Measurements from ENCODE around the gene SULT1C4. TPM values are rescaled to one million over a fixed set of nuclear protein-coding genes. Genes with fewer than 3 reads are reported as not detected.

The SULT1C4 gene
- total RNA-seq, 4 donors from 2014 or later: 0.31 to 2.1 (median 1.2) TPM; not detected in 1

DNA sequence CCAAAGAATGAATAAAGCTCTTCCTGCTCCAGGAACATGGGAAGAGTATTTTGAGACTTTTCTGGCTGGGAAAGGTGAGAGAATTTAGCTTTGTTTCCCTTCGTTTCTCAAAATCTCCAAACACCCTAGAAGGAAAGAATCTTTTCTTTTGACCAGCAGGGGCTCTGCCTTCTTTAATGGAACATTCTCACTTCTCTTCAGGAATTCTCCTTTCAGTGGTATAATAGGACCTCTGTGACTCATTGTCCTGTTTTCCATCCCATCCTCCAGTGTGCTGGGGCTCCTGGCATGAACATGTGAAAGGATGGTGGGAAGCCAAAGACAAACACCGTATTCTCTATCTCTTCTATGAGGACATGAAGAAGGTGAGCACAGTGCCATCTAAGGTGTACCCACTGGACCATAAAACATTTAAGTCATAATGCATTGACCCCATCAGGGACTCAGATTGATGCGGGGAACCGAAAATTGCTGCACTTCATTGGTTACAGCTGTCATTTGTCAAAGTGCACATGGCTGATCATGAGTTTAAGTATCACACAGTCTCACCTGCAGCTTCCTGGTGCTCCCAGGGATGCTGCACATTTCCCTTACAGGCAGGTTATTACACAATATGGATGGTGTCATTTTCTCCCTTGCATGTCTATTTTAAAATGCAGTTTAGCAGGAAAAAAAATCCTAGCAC, 5.5 kb downstream of the SULT1C4 start:
- Histone ChIP-seq H3K27ac (no peak overlapping the region), H3K9me3 (no peaks in the 10 kb centered on the region), H3K36me3 (no peaks in the 10 kb centered on the region), H3K4me1 (no peaks in the 10 kb centered on the region), H3K27me3 (no peaks in the 10 kb centered on the region), H3K4me3 (no peak overlapping the region)
- TF ChIP-seq, protein P1, sequence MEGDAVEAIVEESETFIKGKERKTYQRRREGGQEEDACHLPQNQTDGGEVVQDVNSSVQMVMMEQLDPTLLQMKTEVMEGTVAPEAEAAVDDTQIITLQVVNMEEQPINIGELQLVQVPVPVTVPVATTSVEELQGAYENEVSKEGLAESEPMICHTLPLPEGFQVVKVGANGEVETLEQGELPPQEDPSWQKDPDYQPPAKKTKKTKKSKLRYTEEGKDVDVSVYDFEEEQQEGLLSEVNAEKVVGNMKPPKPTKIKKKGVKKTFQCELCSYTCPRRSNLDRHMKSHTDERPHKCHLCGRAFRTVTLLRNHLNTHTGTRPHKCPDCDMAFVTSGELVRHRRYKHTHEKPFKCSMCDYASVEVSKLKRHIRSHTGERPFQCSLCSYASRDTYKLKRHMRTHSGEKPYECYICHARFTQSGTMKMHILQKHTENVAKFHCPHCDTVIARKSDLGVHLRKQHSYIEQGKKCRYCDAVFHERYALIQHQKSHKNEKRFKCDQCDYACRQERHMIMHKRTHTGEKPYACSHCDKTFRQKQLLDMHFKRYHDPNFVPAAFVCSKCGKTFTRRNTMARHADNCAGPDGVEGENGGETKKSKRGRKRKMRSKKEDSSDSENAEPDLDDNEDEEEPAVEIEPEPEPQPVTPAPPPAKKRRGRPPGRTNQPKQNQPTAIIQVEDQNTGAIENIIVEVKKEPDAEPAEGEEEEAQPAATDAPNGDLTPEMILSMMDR (IDR thresholded peaks at IDR 0.05): no peak
- TF ChIP-seq POLR2A (IDR thresholded peaks at IDR 0.05): no peak
- intact Hi-C loops (cut with DNase I): no loop called here
- no peak for DNase-seq
- 89 to 90% methylated on average over 4 of the region's 4 CpGs for WGBS, 2 donors

DNA sequence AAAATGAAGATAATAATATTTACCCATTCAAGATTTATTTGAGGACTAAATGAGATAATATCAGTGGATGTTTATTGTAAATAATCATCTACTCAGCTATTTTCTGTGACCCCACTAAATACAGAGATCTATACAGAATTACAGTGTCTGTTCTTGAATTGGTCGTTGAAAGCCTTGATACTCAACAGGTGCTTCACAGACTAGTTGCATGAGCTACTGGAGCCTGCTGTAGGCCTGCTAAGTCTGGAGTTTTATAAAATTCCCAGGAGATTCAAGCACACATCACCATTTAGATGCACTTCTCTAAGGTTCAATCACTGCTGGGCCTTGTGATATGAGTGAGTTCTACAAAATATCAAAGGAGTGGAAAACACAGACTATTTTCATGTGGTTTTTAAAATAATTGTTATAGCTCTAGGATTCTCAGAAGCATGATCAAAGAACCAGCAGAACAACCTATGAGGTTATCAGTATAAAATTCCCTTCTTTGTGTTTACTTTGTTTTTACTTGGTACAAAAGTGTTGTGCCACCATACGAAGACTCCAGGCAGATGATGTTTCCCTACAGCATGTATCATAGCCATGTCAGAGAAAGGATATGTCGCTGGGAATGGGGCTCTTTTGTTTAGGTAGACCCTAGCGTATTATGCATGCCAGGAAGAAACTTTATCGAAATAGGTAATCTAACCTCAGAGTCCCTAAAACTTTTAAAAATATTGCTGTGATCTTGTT, 7.1 kb downstream of the SULT1C4 start:
- no peak for DNase-seq
- no peaks in the 10 kb centered on the region for H3K4me1 ChIP-seq
- H3K36me3 ChIP-seq: no peaks in the 10 kb centered on the region
- H3K27me3 ChIP-seq: no peaks in the 10 kb centered on the region
- TF ChIP-seq POLR2A (IDR thresholded peaks at IDR 0.05): no peak
- TF ChIP-seq, protein P1 (IDR thresholded peaks at IDR 0.05): no peak
- intact Hi-C loops (cut with DNase I): no loop called here
- 85% methylated on average over 5 of the region's 5 CpGs for WGBS, 2 donors
- no peak overlapping the region for H3K27ac ChIP-seq
- H3K4me3 ChIP-seq: no peak overlapping the region
- no peaks in the 10 kb centered on the region for H3K9me3 ChIP-seq

DNA sequence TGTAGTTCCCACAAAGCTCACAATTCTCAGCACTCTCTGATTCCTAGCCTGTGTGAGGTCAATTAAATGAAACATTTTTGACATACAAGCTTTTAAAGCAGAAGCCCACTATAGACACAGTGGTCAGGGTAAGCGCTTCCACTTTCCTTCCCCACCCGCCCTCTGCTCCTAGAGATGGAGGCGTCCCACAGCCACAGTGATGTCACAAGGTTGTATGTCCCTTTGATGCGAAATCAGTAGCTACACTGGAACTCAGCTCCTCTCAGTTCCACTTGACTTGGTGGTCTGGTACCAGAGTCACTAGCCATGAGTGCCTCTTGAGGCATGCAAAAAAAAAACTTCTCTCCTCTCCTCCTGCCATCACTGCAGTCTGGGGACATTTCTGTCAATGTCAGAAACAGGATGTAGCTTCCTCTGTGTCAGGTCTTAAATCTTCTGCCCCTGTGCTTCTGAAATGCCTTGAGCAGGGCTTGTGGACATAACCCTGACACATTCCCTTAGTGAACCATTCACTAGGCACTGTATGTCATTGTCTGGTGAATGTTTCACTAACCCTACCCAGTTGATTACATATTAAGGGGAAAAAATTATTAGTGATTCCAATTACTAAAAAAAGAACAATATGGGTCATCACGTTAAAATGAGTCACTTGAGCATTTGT, 7.8 kb downstream of the SULT1C4 start:
- intact Hi-C loops (cut with DNase I): no loop called here

DNA sequence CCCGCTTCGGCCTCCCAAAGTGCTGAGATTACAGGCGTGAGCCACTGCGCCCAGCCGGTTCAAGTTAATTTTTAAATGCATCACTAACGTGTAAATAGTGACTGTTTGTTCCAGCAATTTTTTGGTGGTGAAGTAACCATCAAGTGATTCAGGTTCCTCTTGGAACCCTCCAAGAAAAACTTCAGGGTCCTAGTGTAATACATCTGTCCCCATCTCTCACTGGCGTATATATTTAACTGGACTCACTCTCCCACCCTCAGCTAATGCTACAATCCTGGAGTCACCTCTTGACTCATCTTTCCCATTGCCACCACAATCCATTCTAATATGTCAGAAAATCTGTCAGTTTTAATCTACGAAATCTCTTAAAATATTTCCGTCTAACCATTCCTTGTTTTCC, 10.3 kb downstream of the SULT1C4 start:
- peaks cover 0 to 8% (median 0%) of the 10 kb centered on the region in 3 donors for H3K9me3 ChIP-seq
- no peaks in the 10 kb centered on the region for H3K4me1 ChIP-seq
- no peaks in the 10 kb centered on the region for H3K27me3 ChIP-seq
- 84 to 94% methylated on average over 7 to 9 of the region's 9 CpGs for WGBS, 2 donors
- no peak for DNase-seq
- H3K27ac ChIP-seq: no peak overlapping the region
- no peak overlapping the region for H3K4me3 ChIP-seq
- H3K36me3 ChIP-seq: no peaks in the 10 kb centered on the region
- intact Hi-C loops (cut with DNase I): no loop called here
- no peak for TF ChIP-seq POLR2A (IDR thresholded peaks at IDR 0.05)
- TF ChIP-seq, protein P1 (IDR thresholded peaks at IDR 0.05): no peak

More for the DNA sequence above, 7.8 kb downstream of the SULT1C4 start:
- H3K9me3 ChIP-seq: no peaks in the 10 kb centered on the region
- no peak overlapping the region for H3K4me3 ChIP-seq
- no peak for DNase-seq
- H3K36me3 ChIP-seq: no peaks in the 10 kb centered on the region
- TF ChIP-seq, protein P1 (IDR thresholded peaks at IDR 0.05): no peak
- no peak for TF ChIP-seq POLR2A (IDR thresholded peaks at IDR 0.05)
- no peaks in the 10 kb centered on the region for H3K27me3 ChIP-seq
- H3K27ac ChIP-seq: no peak overlapping the region
- no peaks in the 10 kb centered on the region for H3K4me1 ChIP-seq
- 63 to 84% methylated on average over 5 of the region's 5 CpGs for WGBS, 2 donors

DNA sequence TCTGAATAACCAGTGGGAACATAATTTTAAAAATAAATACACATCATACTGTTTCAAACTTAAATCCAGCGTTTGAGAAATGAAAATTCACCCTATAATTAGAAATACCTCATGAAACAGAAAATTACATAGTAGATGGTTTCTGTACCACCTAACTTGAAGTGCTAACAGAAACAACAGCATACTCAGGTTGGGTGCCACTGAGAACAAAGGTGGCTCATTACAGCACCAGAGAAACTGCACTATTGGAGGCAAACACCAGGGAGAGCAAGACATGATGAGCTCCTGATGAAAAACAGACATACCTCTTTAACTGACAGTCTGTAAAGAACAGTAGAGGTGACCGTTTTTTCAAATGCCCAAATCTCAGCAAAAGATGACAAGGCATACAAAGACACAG, 12.6 kb downstream of the SULT1C4 start:
- no peak overlapping the region for H3K27ac ChIP-seq

More for the DNA sequence above, 12.6 kb downstream of the SULT1C4 start:
- H3K4me1 ChIP-seq: no peaks in the 10 kb centered on the region
- WGBS, 2 donors: 68 to 81% methylated on average over 2 of the region's 2 CpGs
- TF ChIP-seq, protein P1 (IDR thresholded peaks at IDR 0.05): no peak
- TF ChIP-seq POLR2A (IDR thresholded peaks at IDR 0.05): no peak
- H3K4me3 ChIP-seq: no peak overlapping the region
- H3K27me3 ChIP-seq: no peaks in the 10 kb centered on the region
- no peaks in the 10 kb centered on the region for H3K36me3 ChIP-seq
- no peak for DNase-seq
- intact Hi-C loops (cut with DNase I): no loop called here
- H3K9me3 ChIP-seq: peaks cover 0 to 15% (median 4%) of the 10 kb centered on the region in 3 donors

Measured in esophagus squamous epithelium (tissue), 5 donors.